Measurements from ENCODE around the gene SRP14. TPM values are rescaled to one million over a fixed set of nuclear protein-coding genes. Genes with fewer than 3 reads are reported as not detected.
A peak's percentile ranks its signal among the peaks of the same experiment; 100 is the strongest.
"Not testable (repeated sequence)": the region's sequence is repeated elsewhere in the genome, so short reads cannot be mapped to it uniquely, and the experiment has no call there.

The SRP14 gene
- total RNA-seq, 5 donors from 2014 or later (not counting 1 experiment from before 2014, with no cell fraction given): 115 to 128 (median 119) TPM

- H3K9me3 ChIP-seq; H3K36me3 Mint-ChIP-seq; H3K9me3 Mint-ChIP-seq; H3K36me3 ChIP-seq (ENCODE audit: control insufficient read depth in 2 of 2, extremely low read depth in 1 of 2, insufficient read depth in 1 of 2, low read length in 1 of 2); DNase-seq; H3K27ac Mint-ChIP-seq; H3K4me1 ChIP-seq (ENCODE audit: control insufficient read depth in 1 of 2, extremely low read depth in 1 of 2, insufficient read depth in 2 of 2, low read length in 2 of 2); H3K27ac ChIP-seq (ENCODE audit: low read length); ATAC-seq (replicated peaks in 1 of 4); CTCF ChIA-PET; POLR2A ChIA-PET; H3K4me3 ChIP-seq (ENCODE audit: control insufficient read depth in 1 of 2, extremely low read depth in 1 of 2, low read length in 1 of 2): not testable (repeated sequence)
- peaks cover 0 to 17% of the 10 kb centered on the region in 2 experiments for H3K27me3 ChIP-seq (replicated peaks in 1 of 2; ENCODE audit: control insufficient read depth in 2 of 2, extremely low read depth in 1 of 2, insufficient read depth in 2 of 2, low read length in 1 of 2)
- Mint-ChIP-seq H3K4me3 (peak overlapping the region in 1 of 3 donors; percentile 80), H3K27me3 (peaks cover 4 to 10% of the 10 kb centered on the region in 2 donors), H3K4me1 (peaks cover 9 to 11% (median 10%) of the 10 kb centered on the region in 3 donors)
- 96% methylated on average over 20 of the region's 27 CpGs for WGBS (ENCODE audit: insufficient coverage)
These were observed 35.7 kb upstream of the SRP14 start for GRCh38 chr15:40074656-40075055.

- Mint-ChIP-seq H3K4me3 (peak overlapping the region; percentile 80 to 82 (median 80)), H3K27ac (peak overlapping the region in 1 of 2 donors; percentile 86), H3K27me3 (peaks cover 4 to 10% of the 10 kb centered on the region in 2 donors), H3K4me1 (peaks cover 9 to 11% (median 10%) of the 10 kb centered on the region in 3 donors)
- H3K9me3 ChIP-seq; H3K36me3 Mint-ChIP-seq; H3K27ac ChIP-seq (ENCODE audit: low read length); POLR2A ChIA-PET; H3K9me3 Mint-ChIP-seq; H3K36me3 ChIP-seq (ENCODE audit: control insufficient read depth in 2 of 2, extremely low read depth in 1 of 2, insufficient read depth in 1 of 2, low read length in 1 of 2); H3K4me1 ChIP-seq (ENCODE audit: control insufficient read depth in 1 of 2, extremely low read depth in 1 of 2, insufficient read depth in 2 of 2, low read length in 2 of 2): not testable (repeated sequence)
- ATAC-seq (replicated peaks in 1 of 4): peak in 2 of 4 experiments; percentile 35
- 28% methylated on average over 13 of the region's 34 CpGs for whole genome bisulfite sequencing (ENCODE audit: insufficient coverage)
- Histone ChIP-seq H3K27me3 (replicated peaks in 1 of 2; ENCODE audit: control insufficient read depth in 2 of 2, extremely low read depth in 1 of 2, insufficient read depth in 2 of 2, low read length in 1 of 2) (peaks cover 0 to 17% of the 10 kb centered on the region in 2 experiments), H3K4me3 (ENCODE audit: control insufficient read depth in 1 of 2, extremely low read depth in 1 of 2, low read length in 1 of 2) (peak overlapping the region; percentile 10 to 64)
- CTCF ChIA-PET: interaction anchor here in 1 of 2 donors (0.6 kb wide), 1 partner anchor 1047 kb away, joined by 3 read pairs; no protein-coding TSS in a partner anchor
- DNase-seq: peak in 2 of 35 experiments; percentile 9 to 15
These were observed 34.9 kb upstream of the SRP14 start for GRCh38 chr15:40073716-40074490.

GRCh38 chr15:40072216-40072990 is 33.4 kb upstream of the SRP14 start:
- Histone ChIP-seq H3K36me3 (ENCODE audit: control insufficient read depth in 2 of 2, extremely low read depth in 1 of 2, insufficient read depth in 1 of 2, low read length in 1 of 2) (no peaks in the 10 kb centered on the region), H3K27me3 (replicated peaks in 1 of 2; ENCODE audit: control insufficient read depth in 2 of 2, extremely low read depth in 1 of 2, insufficient read depth in 2 of 2, low read length in 1 of 2) (peaks cover 0 to 17% of the 10 kb centered on the region in 2 experiments), H3K27ac (ENCODE audit: low read length) (no peak overlapping the region), H3K4me3 (ENCODE audit: control insufficient read depth in 1 of 2, extremely low read depth in 1 of 2, low read length in 1 of 2) (no peak overlapping the region), H3K4me1 (ENCODE audit: control insufficient read depth in 1 of 2, extremely low read depth in 1 of 2, insufficient read depth in 2 of 2, low read length in 2 of 2) (peaks cover 3 to 8% of the 10 kb centered on the region in 2 experiments), H3K9me3 (no peaks in the 10 kb centered on the region)
- POLR2A ChIA-PET: no interaction called here
- Mint-ChIP-seq H3K27ac (no peak overlapping the region), H3K27me3 (peaks cover 4 to 9% of the 10 kb centered on the region in 2 donors), H3K4me1 (peaks cover 9 to 11% (median 10%) of the 10 kb centered on the region in 3 donors), H3K4me3 (no peak overlapping the region), H3K36me3 (no peaks in the 10 kb centered on the region), H3K9me3 (no peaks in the 10 kb centered on the region)
- CTCF ChIA-PET: interaction anchor here in 1 of 2 donors (1.1 kb wide), 1 partner anchor 10 kb away, joined by 3 read pairs; no protein-coding TSS in a partner anchor
- DNase-seq (no peak), ATAC-seq (replicated peaks in 1 of 4) (no peak)
- WGBS (ENCODE audit: insufficient coverage): 83% methylated on average over 10 of the region's 34 CpGs

GRCh38 chr15:40070608-40071218 is 31.7 kb upstream of the SRP14 start:
- WGBS (ENCODE audit: insufficient coverage): 100% methylated on average over 1 of the region's 8 CpGs
- no peaks in the 10 kb centered on the region for H3K9me3 ChIP-seq
- POLR2A ChIA-PET: no interaction called here
- peaks cover 3 to 8% of the 10 kb centered on the region in 2 experiments for H3K4me1 ChIP-seq (ENCODE audit: control insufficient read depth in 1 of 2, extremely low read depth in 1 of 2, insufficient read depth in 2 of 2, low read length in 2 of 2)
- no peaks in the 10 kb centered on the region for H3K9me3 Mint-ChIP-seq
- H3K27ac ChIP-seq (ENCODE audit: low read length): no peak overlapping the region
- no peak for DNase-seq
- H3K4me1 Mint-ChIP-seq: peaks cover 9 to 11% (median 10%) of the 10 kb centered on the region in 3 donors
- H3K36me3 ChIP-seq (ENCODE audit: control insufficient read depth in 2 of 2, extremely low read depth in 1 of 2, insufficient read depth in 1 of 2, low read length in 1 of 2): no peaks in the 10 kb centered on the region
- no peak overlapping the region for H3K4me3 Mint-ChIP-seq
- no peak overlapping the region for H3K4me3 ChIP-seq (ENCODE audit: control insufficient read depth in 1 of 2, extremely low read depth in 1 of 2, low read length in 1 of 2)
- CTCF ChIA-PET: no interaction called here
- peaks cover 0 to 17% of the 10 kb centered on the region in 2 experiments for H3K27me3 ChIP-seq (replicated peaks in 1 of 2; ENCODE audit: control insufficient read depth in 2 of 2, extremely low read depth in 1 of 2, insufficient read depth in 2 of 2, low read length in 1 of 2)
- no peak for ATAC-seq (replicated peaks in 1 of 4)
- H3K27me3 Mint-ChIP-seq: peaks cover 4 to 9% of the 10 kb centered on the region in 2 donors
- H3K36me3 Mint-ChIP-seq: no peaks in the 10 kb centered on the region
- H3K27ac Mint-ChIP-seq: no peak overlapping the region

- WGBS (ENCODE audit: insufficient coverage): no CpG with 5 or more reads among the region's 5 CpGs
- H3K27ac Mint-ChIP-seq: no peak overlapping the region
- H3K27me3 Mint-ChIP-seq: peaks cover 4 to 9% of the 10 kb centered on the region in 2 donors
- H3K4me1 ChIP-seq (ENCODE audit: control insufficient read depth in 1 of 2, extremely low read depth in 1 of 2, insufficient read depth in 2 of 2, low read length in 2 of 2): peaks cover 3 to 10% of the 10 kb centered on the region in 2 experiments
- H3K4me3 ChIP-seq (ENCODE audit: control insufficient read depth in 1 of 2, extremely low read depth in 1 of 2, low read length in 1 of 2): no peak overlapping the region
- no peaks in the 10 kb centered on the region for H3K36me3 ChIP-seq (ENCODE audit: control insufficient read depth in 2 of 2, extremely low read depth in 1 of 2, insufficient read depth in 1 of 2, low read length in 1 of 2)
- peaks cover 9 to 12% (median 11%) of the 10 kb centered on the region in 3 donors for H3K4me1 Mint-ChIP-seq
- no peak overlapping the region for H3K4me3 Mint-ChIP-seq
- no peaks in the 10 kb centered on the region for H3K36me3 Mint-ChIP-seq
- DNase-seq (no peak), ATAC-seq (replicated peaks in 1 of 4) (no peak)
- CTCF ChIA-PET: no interaction called here
- no peak overlapping the region for H3K27ac ChIP-seq (ENCODE audit: low read length)
- no peaks in the 10 kb centered on the region for H3K9me3 ChIP-seq
- POLR2A ChIA-PET: no interaction called here
- H3K9me3 Mint-ChIP-seq: no peaks in the 10 kb centered on the region
- peaks cover 0 to 17% of the 10 kb centered on the region in 2 experiments for H3K27me3 ChIP-seq (replicated peaks in 1 of 2; ENCODE audit: control insufficient read depth in 2 of 2, extremely low read depth in 1 of 2, insufficient read depth in 2 of 2, low read length in 1 of 2)
These were observed 31.2 kb upstream of the SRP14 start for GRCh38 chr15:40070166-40070557.

Measured in T-cell (primary cell).